DOHH2 (cell line): ENCODE measurements around the gene LCOR.

Experiments used
- EZH2phosphoT487 ChIP-seq: fragments of 200-600 bp; sonication (generic); IDR thresholded peaks from 2 replicates; pipeline ENCODE4 v1.6.1; 2017; ENCODE audit warnings: borderline replicate concordance, mild to moderate bottlenecking, antibody characterized with exemption, low read length, moderate library complexity, mixed read lengths
- TF ChIP-seq, protein P1 (sequence below): fragments of 200-600 bp; sonication (generic); IDR thresholded peaks from one replicate; pipeline ENCODE4 v1.5.1; 2014; ENCODE audit warnings: antibody characterized with exemption, mild to moderate bottlenecking, low read depth, low read length; ENCODE audit not compliant: poor library complexity, severe bottlenecking

DNA sequence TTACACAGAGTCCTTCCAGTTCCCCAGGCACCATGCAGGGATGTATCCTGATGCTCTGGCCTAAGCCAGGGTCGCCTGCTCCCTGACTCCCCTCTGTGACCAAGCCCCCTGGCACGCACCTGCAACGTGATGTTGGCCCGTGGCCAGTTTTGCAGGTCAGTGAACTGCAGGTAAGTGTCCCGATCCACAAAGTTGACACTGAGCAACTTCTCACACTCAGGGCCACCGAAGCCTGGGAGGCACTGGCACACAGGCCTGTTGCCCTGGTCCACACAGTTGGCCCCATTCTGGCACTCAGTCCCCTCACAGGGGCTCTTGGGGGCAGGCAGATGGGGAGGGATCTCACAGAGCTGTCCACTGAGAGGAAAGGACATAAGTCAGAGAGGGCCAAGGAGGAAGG, 174.3 kb downstream of the LCOR start:
- TF ChIP-seq, protein P1, sequence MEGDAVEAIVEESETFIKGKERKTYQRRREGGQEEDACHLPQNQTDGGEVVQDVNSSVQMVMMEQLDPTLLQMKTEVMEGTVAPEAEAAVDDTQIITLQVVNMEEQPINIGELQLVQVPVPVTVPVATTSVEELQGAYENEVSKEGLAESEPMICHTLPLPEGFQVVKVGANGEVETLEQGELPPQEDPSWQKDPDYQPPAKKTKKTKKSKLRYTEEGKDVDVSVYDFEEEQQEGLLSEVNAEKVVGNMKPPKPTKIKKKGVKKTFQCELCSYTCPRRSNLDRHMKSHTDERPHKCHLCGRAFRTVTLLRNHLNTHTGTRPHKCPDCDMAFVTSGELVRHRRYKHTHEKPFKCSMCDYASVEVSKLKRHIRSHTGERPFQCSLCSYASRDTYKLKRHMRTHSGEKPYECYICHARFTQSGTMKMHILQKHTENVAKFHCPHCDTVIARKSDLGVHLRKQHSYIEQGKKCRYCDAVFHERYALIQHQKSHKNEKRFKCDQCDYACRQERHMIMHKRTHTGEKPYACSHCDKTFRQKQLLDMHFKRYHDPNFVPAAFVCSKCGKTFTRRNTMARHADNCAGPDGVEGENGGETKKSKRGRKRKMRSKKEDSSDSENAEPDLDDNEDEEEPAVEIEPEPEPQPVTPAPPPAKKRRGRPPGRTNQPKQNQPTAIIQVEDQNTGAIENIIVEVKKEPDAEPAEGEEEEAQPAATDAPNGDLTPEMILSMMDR, result no peak
- no peak for TF ChIP-seq EZH2phosphoT487
